Endothelial cell of umbilical vein (primary cell): ENCODE data around the gene TMPRSS6.

Source experiments
- CTCF ChIP-seq, 2 donors: IDR thresholded peaks; 1 replicate in 1 of 2; 2 replicates in 1 of 2; pipeline ENCODE4 v1.5.1; 2011; ENCODE audit warnings: low read length in 2 of 2, mild to moderate bottlenecking in 2 of 2, moderate library complexity in 2 of 2, control low read depth in 1 of 2, inconsistent platforms in 1 of 2, low read depth in 1 of 2; ENCODE audit not compliant: insufficient read depth in 1 of 2; ENCODE audit errors: extremely low read depth in 1 of 2
- EZH2 ChIP-seq: IDR thresholded peaks from 2 replicates; pipeline ENCODE4 v1.6.1; 2012; ENCODE audit warnings: borderline replicate concordance, low read depth, mild to moderate bottlenecking, moderate library complexity, low read length, inconsistent platforms; ENCODE audit not compliant: severe bottlenecking
- FOS ChIP-seq: IDR thresholded peaks from 2 replicates; pipeline ENCODE4 v1.6.1; 2011; ENCODE audit warnings: mild to moderate bottlenecking, low read length, moderate library complexity, borderline replicate concordance; ENCODE audit not compliant: insufficient read depth
- JUN ChIP-seq: IDR thresholded peaks from 2 replicates; pipeline ENCODE4 v1.6.1; 2011; ENCODE audit warnings: borderline replicate concordance, low read depth; ENCODE audit not compliant: insufficient read length, insufficient read depth
- MAX ChIP-seq: IDR thresholded peaks from 2 replicates; pipeline ENCODE4 v1.6.1; 2011; ENCODE audit not compliant: insufficient read depth, insufficient read length
- MYC ChIP-seq: IDR thresholded peaks from one replicate; pipeline ENCODE4 v1.6.1; 2011; ENCODE audit warnings: mild to moderate bottlenecking, low read depth, low read length
- POLR2A ChIP-seq: IDR thresholded peaks from 2 replicates; pipeline ENCODE4 v1.6.1; 2012; ENCODE audit warnings: low read depth, mild to moderate bottlenecking, control low read depth, low read length
- POLR2AphosphoS5 ChIP-seq: IDR thresholded peaks from 2 replicates; pipeline ENCODE4 v1.6.1; 2012; ENCODE audit warnings: low read depth, mild to moderate bottlenecking, control low read depth, low read length, moderate library complexity; ENCODE audit not compliant: insufficient read depth

GRCh38 chr22:37129866-37130441, 20.4 kb upstream of the TMPRSS6 start:
- TF ChIP-seq MAX (no peak), CTCF (IDR thresholded peaks at IDR 0.05; ENCODE audit: extremely low read depth in 1 of 2, insufficient read depth in 1 of 2, low read depth in 1 of 2, low read length in 2 of 2) (no peak), EZH2 (no peak), POLR2A (no peak), POLR2AphosphoS5 (no peak), MYC (no peak), FOS (no peak), JUN (no peak)
